Measurements from ENCODE around the gene GADD45A.
"Not testable (repeated sequence)": the region's sequence is repeated elsewhere in the genome, so short reads cannot be mapped to it uniquely, and the experiment has no call there.

The GADD45A gene

DNA sequence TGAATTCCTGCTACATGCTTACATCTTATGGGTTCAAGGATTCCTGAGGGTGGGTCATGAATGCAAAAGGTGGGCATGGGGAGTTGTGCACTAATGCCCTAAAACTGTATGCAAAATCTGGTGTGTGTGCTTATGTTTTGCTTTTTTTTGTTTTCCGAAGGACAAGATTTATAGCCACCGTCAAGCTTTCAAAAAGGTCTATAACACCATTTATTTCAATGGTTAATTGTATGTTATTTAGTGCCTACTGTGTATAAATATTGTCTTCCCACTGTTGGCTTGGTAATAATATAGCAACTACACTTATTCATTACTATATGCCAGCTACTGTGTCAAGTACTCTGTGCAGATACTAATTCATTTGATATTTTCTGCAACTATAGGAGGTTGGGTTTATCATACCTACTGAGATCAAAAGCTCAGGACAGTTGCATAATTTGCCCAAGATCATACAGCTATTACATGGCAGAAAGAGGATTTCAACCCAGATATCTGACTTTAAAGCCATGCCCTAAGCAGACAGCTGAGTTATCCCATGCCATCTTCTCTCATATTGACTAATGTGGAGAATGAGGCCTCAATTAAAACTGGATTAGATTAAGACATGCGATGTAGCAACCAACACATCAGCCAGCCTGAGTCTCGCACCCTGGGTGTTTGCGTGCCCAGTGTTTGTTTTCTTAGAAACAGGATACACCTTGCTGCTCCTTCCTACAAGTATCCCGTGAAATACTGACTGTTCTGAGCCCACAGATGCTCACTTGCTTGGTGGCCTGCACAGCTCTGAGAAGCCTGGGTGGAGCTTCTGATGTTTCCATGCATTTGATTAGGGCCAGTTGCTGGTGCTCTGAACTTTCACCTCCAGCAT lies 34.6 kb downstream of the GADD45A start:
- DNase-seq (ENCODE audit: low read depth in 2 of 2, low spot score in 1 of 2), result no peak

DNA sequence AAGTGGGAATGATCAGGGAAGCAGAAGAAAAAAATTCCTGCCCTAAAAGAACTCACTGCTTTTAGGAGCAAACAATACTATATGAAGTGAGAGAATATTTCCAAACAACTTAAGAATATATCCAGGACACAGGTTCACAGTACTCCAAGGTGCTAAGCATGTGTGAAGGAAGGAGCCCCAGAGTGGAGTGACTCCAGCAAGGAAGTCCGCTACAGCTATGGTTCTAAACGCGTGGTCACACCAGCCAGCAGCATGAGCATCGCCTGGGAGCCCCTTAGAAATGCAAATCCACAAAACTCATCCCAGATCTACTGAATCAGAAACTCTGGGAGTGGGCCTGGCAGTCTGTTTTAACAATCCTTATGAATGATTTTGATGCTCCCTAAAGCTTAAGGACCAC lies 36.1 kb downstream of the GADD45A start:
- no peak for DNase-seq (ENCODE audit: low read depth in 2 of 2, low spot score in 1 of 2)

DNA sequence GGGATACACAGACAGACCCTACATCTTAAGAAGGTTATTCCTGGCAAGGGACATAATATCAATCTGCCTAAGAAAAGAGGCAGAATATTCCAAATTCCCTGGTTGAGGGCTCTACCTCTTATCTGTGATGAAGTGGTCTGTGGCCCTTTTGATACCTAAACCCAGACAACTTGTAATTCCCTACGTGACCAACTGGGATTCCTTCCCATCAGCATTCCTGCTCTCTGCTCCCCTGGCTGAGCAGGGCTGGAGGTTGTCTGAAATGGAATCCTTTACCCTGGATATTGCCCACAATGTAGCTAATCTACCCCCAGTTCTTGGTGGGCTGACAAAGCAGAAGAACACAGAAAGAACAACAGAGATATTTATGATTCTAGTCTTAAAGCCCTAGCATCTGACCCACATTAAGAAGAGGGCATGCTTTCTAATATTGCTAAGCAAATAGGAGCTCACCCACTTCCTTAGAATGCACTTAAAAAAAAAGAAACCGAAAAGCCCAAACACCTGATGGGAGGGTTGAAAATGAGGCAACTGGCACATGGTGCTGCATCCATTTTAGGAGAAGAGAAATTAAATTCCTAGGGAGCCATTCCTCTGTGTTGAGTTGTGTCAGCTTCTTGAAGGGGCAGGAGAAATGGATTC lies 36.8 kb downstream of the GADD45A start:
- DNase-seq (ENCODE audit: low read depth in 2 of 2, low spot score in 1 of 2), result no peak

DNA sequence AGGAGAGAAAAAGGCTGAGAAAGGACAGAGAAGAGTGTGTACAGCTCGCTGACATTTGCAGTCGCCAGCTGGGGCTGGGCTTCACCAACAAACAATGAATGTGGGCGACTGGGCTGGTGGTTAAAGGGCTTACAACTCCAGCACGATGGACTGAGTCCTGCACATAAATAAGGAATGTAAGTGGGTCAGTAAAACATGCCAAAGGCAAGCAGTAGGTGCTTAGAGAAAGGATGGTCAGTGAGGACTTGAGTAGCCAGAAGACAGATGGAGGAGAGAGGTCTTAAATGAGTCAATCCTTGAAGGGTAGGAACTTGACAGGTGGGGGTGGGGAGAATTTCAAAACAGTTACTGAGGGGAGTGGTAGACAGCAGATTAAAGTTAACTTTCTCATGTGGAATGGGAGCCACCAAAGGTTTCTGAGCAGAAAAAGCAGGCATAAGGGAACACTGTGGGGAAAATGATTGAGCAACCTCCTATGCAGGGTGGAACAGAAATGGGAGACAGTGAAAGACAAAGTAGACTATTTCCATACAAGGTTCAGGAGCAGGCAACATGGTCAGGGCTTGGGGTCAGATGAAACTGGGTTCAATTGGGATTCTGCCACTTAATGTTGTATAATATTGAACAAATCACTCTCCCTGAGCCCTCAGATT lies 37.4 kb downstream of the GADD45A start:
- no peak for DNase-seq (ENCODE audit: low read depth in 2 of 2, low spot score in 1 of 2)

DNA sequence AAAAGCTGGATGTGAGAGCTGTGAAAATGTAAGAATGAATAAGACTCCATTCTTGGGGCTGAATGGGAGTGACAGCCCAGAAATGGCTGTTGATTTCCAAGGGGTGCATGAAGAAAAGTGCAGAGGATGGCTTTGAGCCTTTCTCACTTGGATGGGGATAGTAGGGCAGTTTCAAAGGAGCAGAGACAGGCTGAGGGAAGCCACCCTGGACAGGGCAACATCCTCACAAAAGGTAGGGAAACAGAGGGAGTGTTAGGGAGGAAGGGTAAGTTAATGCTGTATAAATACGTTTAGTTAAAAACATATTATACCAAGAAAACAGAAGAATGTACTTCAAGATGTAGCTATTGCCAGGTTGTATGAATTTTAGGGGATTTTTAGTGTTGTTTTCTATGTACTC lies 38.1 kb downstream of the GADD45A start:
- DNase-seq (ENCODE audit: low read depth in 2 of 2, low spot score in 1 of 2), result no peak

DNA sequence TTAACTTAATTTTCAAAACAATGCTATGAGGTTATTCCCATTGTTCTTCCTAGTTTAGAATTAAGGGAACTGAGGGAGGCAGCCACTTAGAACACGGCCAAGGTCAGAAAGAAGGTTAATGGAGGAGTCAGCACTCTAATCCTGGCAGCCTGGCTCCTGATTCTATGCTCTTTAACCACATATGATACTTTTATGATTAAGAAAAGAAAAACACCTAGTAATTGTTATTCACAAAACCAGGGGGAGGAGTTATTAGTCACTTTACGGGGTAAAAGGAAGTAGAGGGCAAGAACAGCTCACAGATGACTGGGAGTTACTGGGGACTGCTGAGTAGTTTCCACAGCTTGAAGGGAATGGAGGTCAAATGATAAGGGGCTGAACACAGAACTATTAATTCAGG lies 38.6 kb downstream of the GADD45A start:
- DNase-seq (ENCODE audit: low read depth in 2 of 2, low spot score in 1 of 2), result no peak

DNA sequence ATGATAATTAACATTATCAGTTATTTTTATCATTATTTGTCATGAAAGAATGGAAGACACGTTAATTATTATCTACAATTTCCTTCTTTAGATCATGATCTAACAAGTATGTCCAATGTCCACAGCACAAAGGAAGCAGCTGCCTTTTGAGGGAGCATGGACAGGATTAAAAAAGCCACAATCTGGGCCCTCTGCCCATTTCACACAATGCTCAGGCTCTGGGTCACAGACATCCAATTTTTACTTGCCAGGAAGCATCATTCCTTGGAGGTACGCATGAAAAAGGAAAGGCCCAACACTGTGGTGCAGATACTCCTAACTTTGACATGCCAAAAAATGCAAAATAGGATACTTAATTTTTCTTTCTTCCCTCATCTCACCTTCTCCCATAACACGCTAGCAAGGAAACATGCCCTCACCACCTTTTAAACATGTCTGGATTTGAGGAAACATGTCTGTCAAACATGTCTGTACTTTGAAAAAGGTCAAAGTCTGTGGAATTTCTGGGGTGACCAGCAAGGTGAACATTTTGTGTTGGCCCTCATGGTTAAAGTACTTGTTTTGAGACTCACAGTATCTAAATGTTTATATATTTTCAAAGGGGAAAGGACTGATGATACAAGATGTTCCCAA lies 40.0 kb downstream of the GADD45A start:
- no peak for DNase-seq (ENCODE audit: low read depth in 2 of 2, low spot score in 1 of 2)

DNA sequence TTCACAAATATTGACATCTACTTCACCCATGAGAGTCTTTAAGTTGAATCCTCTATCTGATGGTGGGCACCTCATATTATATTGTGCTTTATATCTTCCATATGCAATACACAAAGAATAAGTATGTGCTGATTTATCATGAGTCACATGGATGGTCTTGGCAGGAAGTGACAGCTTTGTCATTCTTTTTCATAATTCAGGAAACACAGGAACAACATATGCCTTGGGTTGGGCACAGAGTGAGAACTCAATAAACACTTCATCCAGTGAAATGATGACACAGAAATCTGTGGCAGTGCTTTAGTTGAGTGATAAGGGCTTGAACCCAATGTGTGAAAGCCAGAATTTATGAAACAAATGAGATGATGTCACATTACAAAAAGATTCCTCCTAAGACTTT lies 41.2 kb downstream of the GADD45A start:
- no peak for DNase-seq (ENCODE audit: low read depth in 2 of 2, low spot score in 1 of 2)

DNA sequence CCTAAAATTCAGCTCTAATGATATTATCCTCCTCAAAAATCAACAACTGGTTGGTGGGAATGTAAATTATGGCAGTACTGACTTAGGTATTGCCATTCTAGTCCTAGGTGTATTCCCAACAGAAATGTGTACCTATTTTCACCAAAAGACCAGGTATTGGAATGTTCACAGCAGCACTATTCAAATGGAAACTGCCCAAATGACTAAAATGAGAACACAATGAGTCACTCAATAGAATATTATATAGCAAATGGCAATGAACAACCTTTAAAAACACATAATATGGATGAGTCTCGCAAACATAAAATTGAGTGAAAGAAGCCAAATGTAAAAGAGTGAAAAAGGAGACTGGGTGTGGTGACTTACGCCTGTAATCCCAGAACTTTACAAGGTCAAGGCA lies 44.9 kb downstream of the GADD45A start:
- DNase-seq (ENCODE audit: low read depth in 2 of 2, low spot score in 1 of 2), result no peak

DNA sequence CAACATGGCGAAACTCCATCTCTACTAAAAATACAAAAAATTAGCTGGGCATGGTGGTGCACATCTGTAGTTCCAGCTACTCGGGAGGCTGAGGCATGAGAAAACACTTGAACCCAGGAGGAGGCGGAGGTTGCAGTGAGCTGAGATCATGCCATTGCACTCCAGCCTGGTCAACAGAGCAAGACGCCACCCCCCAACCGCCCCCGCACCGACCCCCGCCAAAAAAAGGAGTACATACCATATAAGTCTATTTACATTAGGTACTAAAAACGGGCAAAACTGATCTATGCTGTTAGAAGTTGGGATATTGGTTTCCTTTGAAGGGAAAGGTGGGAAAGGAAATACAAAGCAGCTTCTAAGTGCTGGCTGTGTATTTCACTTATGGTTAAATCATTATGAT lies 45.3 kb downstream of the GADD45A start:
- not testable (repeated sequence) for DNase-seq (ENCODE audit: low read depth in 2 of 2, low spot score in 1 of 2)

DNA sequence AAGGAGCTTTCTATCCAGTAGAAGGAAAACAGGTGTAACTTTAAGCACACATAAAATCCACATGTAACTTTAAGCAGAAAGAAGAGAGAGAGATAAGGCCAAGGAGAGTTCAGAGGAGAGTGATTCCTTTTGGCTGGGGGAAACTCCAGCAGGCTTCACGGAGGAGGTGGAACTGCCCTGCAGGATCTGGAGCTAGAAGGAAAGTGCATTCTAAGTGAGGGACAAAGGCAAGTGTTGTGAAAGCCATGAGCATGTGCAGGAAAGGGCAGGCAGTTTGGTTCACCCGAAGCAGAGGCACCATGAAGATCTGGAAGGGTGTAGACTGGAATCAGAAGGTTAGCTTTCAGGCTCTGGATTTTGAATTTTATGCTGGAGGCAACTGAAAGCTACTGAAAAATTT lies 46.3 kb downstream of the GADD45A start:
- DNase-seq (ENCODE audit: low read depth in 2 of 2, low spot score in 1 of 2), result no peak

DNA sequence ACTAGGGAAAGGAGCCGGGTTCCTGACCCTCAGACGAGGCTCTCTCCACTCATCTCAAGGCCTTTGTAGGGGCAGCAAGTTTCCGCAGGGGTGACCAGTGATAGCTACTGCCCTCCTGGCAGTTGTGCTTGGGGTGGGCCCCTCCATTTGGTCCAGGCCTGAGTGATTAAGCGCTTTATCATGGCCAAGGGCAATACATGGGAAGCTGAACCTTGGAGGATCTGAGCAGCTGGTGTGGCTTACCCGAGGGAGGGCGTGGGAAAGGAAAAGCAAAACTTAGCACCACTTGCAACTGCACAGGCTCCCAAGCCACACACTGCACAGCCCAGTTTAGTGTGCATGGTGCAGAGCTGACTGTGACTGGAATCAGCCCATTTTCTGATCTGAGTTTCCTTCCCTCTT lies 47.8 kb downstream of the GADD45A start:
- no peak for DNase-seq (ENCODE audit: low read depth in 2 of 2, low spot score in 1 of 2)

DNA sequence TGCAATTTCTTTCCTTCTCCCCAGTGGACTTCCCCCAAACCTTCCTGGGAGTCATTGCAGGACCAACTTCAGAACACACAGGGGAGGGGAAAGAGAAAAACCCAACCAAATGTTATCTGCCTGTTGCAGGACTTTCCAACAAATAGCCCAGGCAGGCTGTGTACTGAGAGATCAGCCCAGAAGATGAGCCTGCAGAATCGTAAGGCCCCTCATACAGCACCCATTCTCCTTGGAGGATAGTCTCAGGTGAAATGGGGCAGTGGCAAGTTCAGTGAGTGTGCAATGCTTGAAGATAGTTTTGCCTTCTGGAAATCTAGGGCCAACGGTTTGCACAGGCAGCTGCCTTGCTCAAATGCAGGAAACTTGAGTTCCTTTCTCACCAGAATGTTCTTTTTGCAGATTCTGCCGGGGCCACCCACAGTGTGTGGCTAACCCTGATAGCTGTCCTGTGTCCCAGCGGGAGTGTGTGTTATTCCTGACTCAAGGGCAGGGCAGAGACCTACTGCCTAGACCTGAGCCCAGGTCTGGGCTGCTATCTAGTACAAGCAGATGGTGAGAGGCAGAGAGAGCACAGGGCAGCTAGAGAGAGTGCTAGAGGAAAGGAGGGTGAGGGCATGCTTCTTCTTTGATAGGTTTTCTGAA lies 48.8 kb downstream of the GADD45A start:
- no peak for DNase-seq (ENCODE audit: low read depth in 2 of 2, low spot score in 1 of 2)

DNA sequence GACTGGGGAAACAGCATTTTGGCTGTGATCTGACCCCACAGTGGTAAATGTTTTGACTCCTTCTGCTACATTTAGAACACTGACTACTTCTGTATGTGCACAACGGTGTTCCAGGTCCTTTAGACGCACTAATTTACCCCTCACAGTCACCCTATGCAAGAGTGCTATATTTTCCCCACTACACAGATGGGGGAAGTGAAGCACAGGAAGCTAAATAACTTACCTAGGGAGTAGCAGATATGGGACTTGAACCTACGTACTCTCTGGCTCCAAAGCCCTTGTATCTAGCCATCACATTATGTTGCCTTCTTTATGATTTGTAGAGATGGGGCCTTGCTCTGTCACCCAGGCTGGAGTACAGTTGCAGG lies 49.3 kb downstream of the GADD45A start:
- no peak for DNase-seq (ENCODE audit: low read depth in 2 of 2, low spot score in 1 of 2)

DNA sequence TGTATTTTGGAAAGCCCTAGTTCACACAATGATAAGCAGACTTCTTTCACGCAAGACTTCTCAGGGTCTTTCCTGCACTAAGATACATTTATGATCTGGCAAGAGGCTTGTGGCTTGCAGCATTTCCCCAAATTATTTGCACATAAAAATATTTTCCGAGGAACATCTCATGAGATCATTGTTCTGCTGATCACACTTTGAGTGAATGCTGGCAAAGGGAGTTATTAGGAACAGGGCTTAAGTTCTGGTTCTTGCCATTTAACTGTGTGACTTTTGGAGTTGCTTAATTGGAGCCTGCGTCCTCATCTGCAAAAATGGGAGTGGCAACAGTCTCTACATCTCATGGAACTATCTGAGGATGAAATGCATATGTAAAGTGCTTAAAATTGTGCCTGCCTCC lies 50.2 kb downstream of the GADD45A start:
- DNase-seq (ENCODE audit: low read depth in 2 of 2, low spot score in 1 of 2), result no peak

DNA sequence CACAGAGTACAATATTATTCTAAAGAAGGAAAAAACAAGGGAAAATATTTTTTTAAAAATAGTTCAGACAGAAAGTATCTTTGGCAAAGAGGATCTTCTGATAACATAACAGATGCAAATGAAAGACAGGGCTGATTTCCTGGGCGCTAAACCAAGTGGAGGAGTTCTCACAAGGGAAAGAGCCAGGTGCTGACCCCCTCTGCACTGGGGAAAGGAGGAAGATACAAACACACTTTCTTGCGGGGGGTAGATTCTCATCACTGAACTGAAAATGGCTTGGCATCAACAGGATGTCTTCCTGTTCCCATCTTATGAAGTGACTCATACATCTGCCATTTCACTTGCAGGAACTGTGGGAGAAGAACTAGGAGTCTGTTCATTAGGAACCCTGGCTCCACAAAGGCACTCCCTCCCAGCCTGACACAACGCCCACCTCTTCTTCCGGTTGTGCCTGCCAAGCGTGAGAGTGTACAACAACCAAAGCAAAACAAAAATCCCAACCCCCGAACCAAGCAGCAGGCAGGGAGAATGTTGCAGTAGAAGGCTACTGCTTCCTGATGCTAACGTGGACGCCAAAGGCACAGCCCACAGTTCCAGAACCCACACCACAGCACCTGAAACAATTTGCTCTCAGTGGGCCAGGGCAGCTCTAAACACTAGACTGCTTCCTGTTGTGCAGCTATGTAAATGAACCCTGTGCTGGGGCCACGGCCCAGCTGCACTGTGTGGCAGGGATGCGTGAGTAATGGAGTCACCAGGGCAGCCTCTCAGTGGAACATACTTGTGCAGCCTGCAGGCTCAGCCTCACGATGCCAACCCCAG lies 51.0 kb downstream of the GADD45A start:
- DNase-seq (ENCODE audit: low read depth in 2 of 2, low spot score in 1 of 2), result no peak

DNA sequence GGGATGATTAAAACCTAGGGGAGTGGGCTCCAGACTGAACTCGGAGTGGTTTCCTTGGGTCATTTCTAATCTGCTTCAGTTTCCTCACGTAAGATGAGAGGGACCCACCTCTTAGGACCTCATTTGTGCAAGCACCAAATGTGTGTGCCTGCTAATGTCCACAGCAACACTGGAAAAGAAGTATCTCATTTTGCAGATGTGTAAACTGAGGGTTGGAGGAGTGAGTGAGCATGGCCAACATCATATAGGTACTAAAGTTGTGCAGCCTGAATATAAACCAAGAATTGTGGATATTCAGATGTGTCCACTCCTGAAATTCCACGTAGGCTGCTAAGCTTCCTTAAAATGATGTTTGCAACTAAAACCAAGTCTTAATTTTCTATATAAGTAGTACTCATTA lies 51.7 kb downstream of the GADD45A start:
- no peak for DNase-seq (ENCODE audit: low read depth in 2 of 2, low spot score in 1 of 2)

DNA sequence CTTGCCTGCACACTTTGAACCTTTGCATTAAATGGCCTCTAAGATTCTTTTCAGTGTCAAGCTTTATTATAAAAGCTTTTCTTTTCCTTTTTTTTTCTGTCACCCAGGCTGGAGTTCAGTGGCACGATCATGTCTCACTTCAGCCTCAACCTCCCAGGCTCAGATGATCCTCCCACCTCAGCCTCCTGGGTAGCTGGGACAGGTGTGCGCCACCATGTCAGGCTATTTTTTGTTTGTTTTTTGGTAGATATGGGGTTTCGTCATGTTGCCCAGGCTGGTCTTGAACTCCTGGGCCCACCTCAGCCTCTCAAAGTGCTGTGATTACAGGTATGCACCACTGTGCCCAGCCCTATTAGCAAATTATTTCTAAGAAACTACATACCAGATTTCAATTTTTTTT lies 52.9 kb downstream of the GADD45A start:
- no peak for DNase-seq (ENCODE audit: low read depth in 2 of 2, low spot score in 1 of 2)
